Measurements from ENCODE around the gene ERC2.

GRCh38 chr3:55697177-55697865 lies 770.9 kb downstream of the ERC2 start:
- TF ChIP-seq CTCF (conservative IDR thresholded peaks at IDR 0.05 in 1 of 2, IDR thresholded peaks at IDR 0.05 in 1 of 2; ENCODE audit: low read depth in 1 of 2, low read length in 2 of 2), result no peak
- no peak for TF ChIP-seq EZH2 (IDR thresholded peaks at IDR 0.05; ENCODE audit: low read length, missing control alignments)

All from fibroblast of lung (primary cell).